PC-9 (cell line): ENCODE measurements around the gene CELSR2.
"Not testable (repeated sequence)": the region's sequence is repeated elsewhere in the genome, so short reads cannot be mapped to it uniquely, and the experiment has no call there.

Experiments used
- CTCF ChIP-seq: fragments of 200-600 bp; sonication (generic); conservative IDR thresholded peaks from 2 replicates; pipeline ENCODE4 v1.6.1; 2017; ENCODE audit warnings: mixed run types, antibody characterized with exemption, mild to moderate bottlenecking, moderate library complexity
- EZH2 ChIP-seq: fragments of 200-600 bp; sonication (generic); IDR thresholded peaks from 2 replicates; pipeline ENCODE4 v1.8.0; 2017; ENCODE audit warnings: antibody characterized with exemption, low read depth

- not testable (repeated sequence) for TF ChIP-seq CTCF, EZH2
Observed at GRCh38 chr1:109221201-109221600, 28.1 kb upstream of the CELSR2 start.
